Thyroid gland (tissue), 4 donors: ENCODE results near the gene TCF21. TPM values are rescaled to one million over a fixed set of nuclear protein-coding genes. Genes with fewer than 3 reads are reported as not detected.
A peak's percentile ranks its signal among the peaks of the same experiment; 100 is the strongest.

ENCODE experiments used
- DNase-seq, 2 donors: peaks; one replicate each; pipeline ENCODE4 v3.0.0-alpha.2; 2019
- H3K27ac ChIP-seq, 3 donors: fragments of 200-600 bp; sonication (generic); 1 replicate in 2 of 3; 2 replicates in 1 of 3; pipeline ENCODE4 v1.5.1; 2016 to 2019; ENCODE audit warnings: mild to moderate bottlenecking in 1 of 3, moderate library complexity in 1 of 3
- H3K27me3 ChIP-seq: fragments of 200-600 bp; sonication (generic); one replicate; pipeline ENCODE4 v1.5.1; 2019
- H3K36me3 ChIP-seq, 2 donors: fragments of 200-600 bp; sonication (generic); one replicate each; pipeline ENCODE4 v1.5.1; 2016 to 2019
- H3K4me1 ChIP-seq, 2 donors: fragments of 200-600 bp; sonication (generic); one replicate each; pipeline ENCODE4 v1.5.1; 2017 to 2019
- H3K4me3 ChIP-seq, 3 donors: fragments of 200-600 bp; sonication (generic); replicated peaks in 1 of 3; 1 replicate in 2 of 3; 2 replicates in 1 of 3; pipeline ENCODE4 v1.5.1; 2016; ENCODE audit warnings: mild to moderate bottlenecking in 1 of 3
- H3K9me3 ChIP-seq: fragments of 200-600 bp; sonication (generic); one replicate; pipeline ENCODE4 v1.5.1; 2017
- CTCF ChIP-seq, 6 experiments: fragments of 200-600 bp in 3 of 6; fragments of 450-650 bp in 3 of 6; sonication (generic) in 3 of 6; IDR thresholded peaks; one replicate each; pipeline ENCODE4 v1.5.1; 2016 to 2019; ENCODE audit warnings: antibody characterized with exemption in 6 of 6, mild to moderate bottlenecking in 2 of 6, inconsistent platforms in 1 of 6, moderate library complexity in 1 of 6
- POLR2A ChIP-seq, 2 donors: fragments of 450-650 bp; IDR thresholded peaks; one replicate each; pipeline ENCODE4 v1.6.1; 2017; ENCODE audit warnings: antibody characterized with exemption in 2 of 2, mild to moderate bottlenecking in 2 of 2, moderate library complexity in 1 of 2
- WGBS, 2 donors: methylation state at CpG; one replicate each; pipeline ENCODE4 v1.1.5; 2017; 5-methylcytosine and 5-hydroxymethylcytosine counted together
- intact Hi-C: fragments of 100-400 bp; cut with DNase I; formaldehyde crosslinking; loops from one replicate; pipeline ENCODE4 v1.15.1; 2023
- total RNA-seq, 4 donors: library from RNA; depleted of rRNA; stranded (reverse); fragments of >200 nt; gene quantifications; one replicate each; pipeline ENCODE4 v1.2.3, GENCODE V29; 2016

The TCF21 gene
- total RNA-seq, 4 donors from 2014 or later, result 0.20 to 1.4 TPM; not detected in 2

GRCh38 chr6:133906050-133906449 lies 17.1 kb downstream of the TCF21 start:
- H3K4me3 ChIP-seq, result no peak overlapping the region
- H3K27me3 ChIP-seq, result peaks cover 9% of the 10 kb centered on the region
- H3K27ac ChIP-seq, result no peak overlapping the region
- no peaks in the 10 kb centered on the region for H3K4me1 ChIP-seq
- H3K36me3 ChIP-seq, result no peaks in the 10 kb centered on the region
- WGBS, 2 donors, result 73 to 80% methylated on average over 1 of the region's 1 CpG
- DNase-seq, result no peak
- intact Hi-C loops, result no loop called here
- TF ChIP-seq POLR2A (IDR thresholded peaks at IDR 0.05), result no peak
- TF ChIP-seq CTCF (IDR thresholded peaks at IDR 0.05), result no peak
- H3K9me3 ChIP-seq, result no peaks in the 10 kb centered on the region

GRCh38 chr6:133916650-133917151 lies 27.8 kb downstream of the TCF21 start:
- 12 to 20% methylated on average over 8 of the region's 8 CpGs for WGBS, 2 donors

GRCh38 chr6:133917781-133918180 lies 28.9 kb downstream of the TCF21 start:
- Histone ChIP-seq H3K27me3 (no peaks in the 10 kb centered on the region), H3K27ac (no peak overlapping the region), H3K4me3 (no peak overlapping the region), H3K9me3 (no peaks in the 10 kb centered on the region), H3K4me1 (no peaks in the 10 kb centered on the region), H3K36me3 (no peaks in the 10 kb centered on the region)
- no peak for TF ChIP-seq CTCF (IDR thresholded peaks at IDR 0.05)
- no peak for TF ChIP-seq POLR2A (IDR thresholded peaks at IDR 0.05)
- WGBS, 2 donors, result 82 to 86% methylated on average over 4 of the region's 4 CpGs
- intact Hi-C loops, result loop anchor here (10.0 kb wide), 1 partner anchor 353 kb away; no protein-coding TSS in a partner anchor
- DNase-seq, result no peak

More at GRCh38 chr6:133916650-133917151, 27.8 kb downstream of the TCF21 start:
- peak; percentile 83 to 89 for DNase-seq
- Histone ChIP-seq H3K4me1 (no peaks in the 10 kb centered on the region), H3K27me3 (no peaks in the 10 kb centered on the region), H3K27ac (no peak overlapping the region), H3K36me3 (no peaks in the 10 kb centered on the region), H3K9me3 (no peaks in the 10 kb centered on the region), H3K4me3 (no peak overlapping the region)
- intact Hi-C loops, result loop anchor here (10.0 kb wide), 1 partner anchor 352 kb away; no protein-coding TSS in a partner anchor
- TF ChIP-seq CTCF (IDR thresholded peaks at IDR 0.05) (peak; percentile 43 to 86 (median 69)), POLR2A (IDR thresholded peaks at IDR 0.05) (no peak)

GRCh38 chr6:133918208-133918930 lies 29.5 kb downstream of the TCF21 start:
- TF ChIP-seq CTCF (IDR thresholded peaks at IDR 0.05) (no peak), POLR2A (IDR thresholded peaks at IDR 0.05) (no peak)
- Histone ChIP-seq H3K4me3 (no peak overlapping the region), H3K27me3 (no peaks in the 10 kb centered on the region), H3K36me3 (no peaks in the 10 kb centered on the region), H3K4me1 (no peaks in the 10 kb centered on the region), H3K27ac (no peak overlapping the region), H3K9me3 (no peaks in the 10 kb centered on the region)
- WGBS, 2 donors, result 39 to 47% methylated on average over 2 of the region's 2 CpGs
- intact Hi-C loops, result loop anchor here (10.0 kb wide), 1 partner anchor 354 kb away; no protein-coding TSS in a partner anchor
- DNase-seq, result peak; percentile 49 to 66

- DNase-seq, result no peak
- intact Hi-C loops, result loop anchor here (10.0 kb wide), 1 partner anchor 355 kb away; no protein-coding TSS in a partner anchor
- WGBS, 2 donors, result 79 to 87% methylated on average over 5 of the region's 5 CpGs
- no peaks in the 10 kb centered on the region for H3K9me3 ChIP-seq
- no peaks in the 10 kb centered on the region for H3K36me3 ChIP-seq
- no peak overlapping the region for H3K27ac ChIP-seq
- no peak overlapping the region for H3K4me3 ChIP-seq
- H3K27me3 ChIP-seq, result no peaks in the 10 kb centered on the region
- no peak for TF ChIP-seq CTCF (IDR thresholded peaks at IDR 0.05)
- no peak for TF ChIP-seq POLR2A (IDR thresholded peaks at IDR 0.05)
- no peaks in the 10 kb centered on the region for H3K4me1 ChIP-seq
Observed at GRCh38 chr6:133919362-133919761, 30.4 kb downstream of the TCF21 start.
